NCI-H2107 treated with DMSO at 0.1 percent for 48 hours (cell line): ENCODE data around the gene SULT1C2.
"Not testable (repeated sequence)": the region's sequence is repeated elsewhere in the genome, so short reads cannot be mapped to it uniquely, and the experiment has no call there.

ENCODE experiments used
- DNase-seq: peaks from one replicate; lab custom pipeline; 2025; ENCODE audit not compliant: unreplicated experiment; lab: John Stamatoyannopoulos, UW

The SULT1C2 gene

GRCh38 chr2:108288534-108289106, at the start of gene SULT1C2:
Gene SULT1C2, plus strand, starts transcription at chr2:108288895. Its CDS starts 4,773 bp downstream, at chr2:108293668.
- DNase-seq = peak; percentile 51

GRCh38 chr2:108239786-108240185, 48.9 kb upstream of the SULT1C2 start, which contains the start of gene SULT1C3:
Gene SULT1C3, plus strand, starts transcription at chr2:108239968. Its CDS starts 7,227 bp downstream, at chr2:108247195.
- no peak for DNase-seq

- DNase-seq = no peak
These were observed 47.7 kb upstream of the SULT1C2 start for GRCh38 chr2:108240966-108241365.

DNA sequence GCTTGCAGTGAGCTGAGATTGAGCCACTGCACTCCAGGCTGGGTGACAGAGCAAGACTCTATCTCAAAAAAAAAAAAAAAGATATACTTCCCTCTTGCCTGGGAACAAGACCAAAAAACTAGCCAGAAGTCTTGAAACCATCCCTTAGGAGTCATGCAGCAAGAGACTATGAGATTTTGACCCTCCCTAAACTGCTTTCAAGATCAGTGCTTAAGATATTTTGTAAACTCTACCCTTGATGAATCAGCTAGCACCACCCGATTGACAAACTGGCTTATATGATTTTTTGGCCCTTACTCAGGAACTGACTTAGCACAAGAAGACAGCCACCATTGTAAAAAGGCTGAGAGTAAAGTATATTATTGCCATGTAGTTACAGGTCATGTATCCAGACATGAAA, 45.1 kb upstream of the SULT1C2 start:
- no peak for DNase-seq

DNA sequence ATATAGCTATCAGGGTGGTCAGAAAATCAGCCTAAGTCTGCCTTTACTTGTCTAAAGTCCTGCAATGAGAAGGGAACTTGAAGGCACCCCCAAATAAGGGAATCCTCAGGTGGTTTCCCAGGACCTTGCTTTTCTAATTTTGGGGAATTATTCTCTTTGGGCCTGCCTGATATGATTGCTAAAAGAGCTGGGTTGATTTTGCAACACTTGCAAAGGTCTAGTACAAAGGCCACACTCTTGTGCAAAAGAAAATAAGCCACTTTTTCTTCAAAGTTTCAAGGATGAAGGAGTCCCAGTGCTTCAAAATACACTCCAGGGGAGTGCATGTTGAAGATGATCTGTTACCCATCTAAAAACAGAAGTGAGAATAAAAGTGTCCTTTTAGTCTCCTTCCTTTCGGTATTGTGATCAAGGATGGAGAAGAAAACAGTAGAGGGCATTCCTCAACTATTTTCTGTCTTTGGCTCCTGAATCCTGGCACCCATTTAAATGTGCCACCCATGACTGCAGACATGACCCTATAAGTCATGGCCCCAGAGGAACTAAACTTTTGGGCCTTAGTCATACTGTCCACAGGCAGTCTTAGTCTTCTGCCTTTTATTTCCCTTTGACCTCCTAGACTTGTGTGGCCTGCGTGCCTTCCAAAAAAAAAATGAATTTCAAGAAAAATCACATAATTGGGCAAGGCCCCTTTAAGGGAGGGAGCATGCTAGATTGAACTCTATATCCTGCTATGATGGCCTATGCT, 43.9 kb upstream of the SULT1C2 start:
- no peak for DNase-seq

DNA sequence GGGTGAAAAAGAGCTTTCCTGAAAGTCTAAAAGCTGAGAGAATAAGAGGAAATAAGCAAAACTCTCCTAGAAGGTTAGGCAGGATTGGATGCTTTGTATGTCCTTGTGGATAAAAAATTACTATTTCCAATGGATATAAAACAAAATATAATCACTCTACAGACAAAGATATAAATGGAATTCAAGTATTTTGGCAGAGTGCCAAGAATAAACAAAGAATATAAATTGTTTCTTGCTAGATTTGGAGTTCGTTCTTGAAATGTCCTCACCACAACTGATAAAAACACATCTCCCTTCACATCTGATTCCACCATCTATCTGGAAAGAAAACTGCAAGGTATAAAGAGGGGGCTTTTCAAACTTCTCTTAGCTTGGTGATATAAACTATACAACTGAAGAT, 35.6 kb upstream of the SULT1C2 start:
- DNase-seq = no peak

- no peak for DNase-seq
These were observed 30.9 kb upstream of the SULT1C2 start for GRCh38 chr2:108257757-108258331.

- DNase-seq = no peak
These were observed 27.9 kb upstream of the SULT1C2 start for GRCh38 chr2:108260773-108261172.

DNA sequence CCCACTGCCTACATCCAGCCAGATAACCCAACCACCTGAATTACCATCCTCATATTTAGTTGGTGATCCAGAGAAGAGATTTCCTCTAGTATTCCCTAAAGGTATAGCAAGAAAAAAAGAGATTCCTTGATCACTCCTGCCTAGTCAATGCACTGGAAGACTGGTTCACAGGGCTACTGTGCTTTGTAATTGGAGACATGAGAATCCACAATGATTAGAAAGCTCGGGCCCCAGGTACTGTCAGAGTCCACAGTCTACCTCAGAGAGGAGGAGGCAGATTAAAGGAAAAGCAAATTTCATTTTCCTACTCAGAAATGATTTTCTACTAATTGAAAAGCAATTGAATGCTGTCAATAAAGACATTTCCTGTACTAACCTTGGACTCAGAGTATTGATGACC, 26.7 kb upstream of the SULT1C2 start:
- DNase-seq = no peak

- no peak for DNase-seq
These were observed 25.3 kb upstream of the SULT1C2 start for GRCh38 chr2:108263401-108263800.

DNA sequence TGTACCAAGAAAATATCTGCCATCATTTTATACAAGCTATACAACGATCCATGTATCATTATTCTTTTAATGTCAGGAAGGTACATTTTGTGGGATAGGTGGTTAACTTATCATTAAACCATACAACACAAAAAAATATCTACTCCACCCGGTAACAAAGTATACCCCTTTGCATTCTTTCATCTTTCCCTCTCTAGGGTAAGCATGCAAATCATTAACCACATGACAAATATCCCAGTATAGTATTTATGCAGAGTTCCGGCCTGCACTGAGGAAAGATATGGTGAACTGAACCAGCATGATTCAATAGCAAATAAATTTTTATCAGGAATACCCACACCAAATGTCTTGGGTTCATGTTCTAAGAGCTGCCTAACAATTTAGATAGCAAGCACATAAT, 22.5 kb upstream of the SULT1C2 start:
- DNase-seq = no peak

GRCh38 chr2:108267101-108267500, 21.6 kb upstream of the SULT1C2 start:
- DNase-seq = no peak

- DNase-seq = no peak
These were observed 20.7 kb upstream of the SULT1C2 start for GRCh38 chr2:108268001-108268400.

GRCh38 chr2:108270346-108270745, 18.3 kb upstream of the SULT1C2 start:
- no peak for DNase-seq

DNA sequence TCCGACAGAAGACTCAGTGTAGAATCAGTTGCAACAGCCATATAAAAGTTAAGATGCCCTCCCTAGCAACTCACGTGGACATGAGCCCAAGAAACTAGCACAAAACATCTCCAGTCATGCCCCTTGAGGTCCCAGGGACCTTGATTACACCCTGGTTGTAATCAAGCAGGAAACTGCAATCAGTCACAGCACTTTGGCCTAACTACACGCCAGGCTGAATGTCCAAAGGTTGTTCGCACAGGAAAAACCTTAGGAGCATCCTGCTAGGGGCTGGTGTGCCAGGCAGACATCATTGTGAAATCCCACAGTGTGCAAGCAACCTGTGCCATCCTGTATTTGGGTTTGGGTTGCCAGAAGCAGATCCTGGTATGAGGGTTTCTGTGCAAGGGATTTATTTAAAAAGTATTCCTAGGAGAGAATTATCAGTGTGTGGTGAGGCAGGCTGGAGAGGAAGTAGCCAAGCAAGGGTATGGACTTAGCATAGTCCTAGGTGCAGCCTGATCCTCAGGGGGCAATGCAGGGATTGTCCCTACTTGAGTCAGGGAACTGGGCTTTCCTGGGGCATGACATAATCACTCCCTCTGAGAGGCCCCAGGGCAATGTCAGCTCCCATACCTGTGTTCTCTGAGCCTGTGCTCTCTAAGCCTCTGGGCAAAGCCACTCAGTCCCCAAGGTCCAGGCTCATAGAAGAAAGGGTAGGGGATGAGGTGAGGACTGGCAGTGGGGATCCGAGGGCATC, 17.8 kb upstream of the SULT1C2 start:
- DNase-seq = no peak

- no peak for DNase-seq
These were observed 16.9 kb upstream of the SULT1C2 start for GRCh38 chr2:108271691-108272253.

GRCh38 chr2:108278631-108279030, 10.1 kb upstream of the SULT1C2 start:
- no peak for DNase-seq

- DNase-seq = no peak
These were observed 9.2 kb upstream of the SULT1C2 start for GRCh38 chr2:108279468-108279867.

DNA sequence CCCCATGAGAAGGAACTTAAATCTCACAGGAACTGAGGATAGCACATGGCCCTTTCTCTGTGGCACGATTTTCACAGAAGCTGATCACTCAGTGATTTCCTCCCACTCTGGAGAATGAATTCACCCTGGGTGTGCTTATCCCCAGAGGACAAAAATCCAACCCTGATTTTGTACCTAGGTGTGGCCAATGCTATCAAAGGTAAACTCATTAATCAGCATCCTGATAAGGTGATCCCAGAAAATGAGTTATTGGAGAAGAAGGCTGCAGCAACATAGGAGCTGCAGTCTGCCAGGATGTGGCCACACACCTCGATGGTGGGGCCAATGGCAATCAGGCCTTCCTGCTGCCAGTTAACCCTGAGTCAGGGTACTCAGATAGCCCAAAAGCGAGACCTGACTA, 8.2 kb upstream of the SULT1C2 start:
- no peak for DNase-seq

GRCh38 chr2:108284566-108284965, 4.1 kb upstream of the SULT1C2 start:
- DNase-seq = not testable (repeated sequence)

DNA sequence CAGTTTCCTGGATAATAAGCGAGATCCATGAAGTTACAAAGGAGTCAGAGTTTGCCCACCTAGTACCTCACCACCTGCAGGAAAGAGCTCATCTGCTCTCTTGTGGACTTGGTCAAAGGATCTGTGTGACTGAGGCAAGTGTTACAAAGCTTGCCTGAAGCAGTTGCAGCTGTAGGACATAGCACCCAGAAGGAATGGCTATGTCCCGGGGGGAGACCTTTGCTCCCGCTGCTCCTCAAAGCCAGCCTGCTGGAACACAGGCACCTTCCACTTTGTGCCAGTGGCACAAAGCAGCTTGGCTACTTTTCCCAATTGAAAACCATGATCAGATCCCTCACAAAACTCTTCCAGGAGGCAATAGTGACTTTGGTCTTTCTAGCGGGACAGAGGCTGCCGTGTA, 3.1 kb upstream of the SULT1C2 start:
- DNase-seq = no peak
